ENCODE measurements around the gene COX20.
"Not testable (repeated sequence)": the region's sequence is repeated elsewhere in the genome, so short reads cannot be mapped to it uniquely, and the experiment has no call there.

COX20 gene

GRCh38 chr1:244835276-244836134, at the start of gene COX20:
COX20 (plus strand) TSS chr1:244835658; CDS start chr1:244835715, 57 bp downstream.
- peak; percentile 84 for DNase-seq (ENCODE audit: low read depth in 2 of 2)

- no peak for DNase-seq (ENCODE audit: low read depth in 2 of 2)
Measured at GRCh38 chr1:244788493-244789275, 46.8 kb upstream of the COX20 start.

- no peak for DNase-seq (ENCODE audit: low read depth in 2 of 2)
Measured at GRCh38 chr1:244789276-244789580, 46.2 kb upstream of the COX20 start.

- DNase-seq (ENCODE audit: low read depth in 2 of 2), result no peak
Measured at GRCh38 chr1:244789731-244790130, 45.7 kb upstream of the COX20 start.

GRCh38 chr1:244791061-244791460, 44.4 kb upstream of the COX20 start:
- no peak for DNase-seq (ENCODE audit: low read depth in 2 of 2)

- DNase-seq (ENCODE audit: low read depth in 2 of 2), result no peak
Measured at GRCh38 chr1:244792188-244792850, 43.1 kb upstream of the COX20 start.

GRCh38 chr1:244794071-244794470, 41.4 kb upstream of the COX20 start:
- DNase-seq (ENCODE audit: low read depth in 2 of 2), result no peak

- DNase-seq (ENCODE audit: low read depth in 2 of 2), result not testable (repeated sequence)
Measured at GRCh38 chr1:244794516-244794915, 40.9 kb upstream of the COX20 start.

- peak; percentile 25 to 28 for DNase-seq (ENCODE audit: low read depth in 2 of 2)
Measured at GRCh38 chr1:244796719-244797406, 38.6 kb upstream of the COX20 start.

- DNase-seq (ENCODE audit: low read depth in 2 of 2), result no peak
Measured at GRCh38 chr1:244800821-244801220, 34.6 kb upstream of the COX20 start.

- no peak for DNase-seq (ENCODE audit: low read depth in 2 of 2)
Measured at GRCh38 chr1:244801246-244801645, 34.2 kb upstream of the COX20 start.

GRCh38 chr1:244802041-244802440, 33.4 kb upstream of the COX20 start:
- no peak for DNase-seq (ENCODE audit: low read depth in 2 of 2)

GRCh38 chr1:244802556-244803239, 32.8 kb upstream of the COX20 start:
- no peak for DNase-seq (ENCODE audit: low read depth in 2 of 2)

- no peak for DNase-seq (ENCODE audit: low read depth in 2 of 2)
Measured at GRCh38 chr1:244804841-244805240, 30.6 kb upstream of the COX20 start.

- DNase-seq (ENCODE audit: low read depth in 2 of 2), result no peak
Measured at GRCh38 chr1:244807138-244807537, 28.3 kb upstream of the COX20 start.

GRCh38 chr1:244810221-244810620, 25.2 kb upstream of the COX20 start:
- DNase-seq (ENCODE audit: low read depth in 2 of 2), result no peak

- no peak for DNase-seq (ENCODE audit: low read depth in 2 of 2)
Measured at GRCh38 chr1:244813327-244813726, 22.1 kb upstream of the COX20 start.

GRCh38 chr1:244815600-244816099, 19.8 kb upstream of the COX20 start:
- DNase-seq (ENCODE audit: low read depth in 2 of 2), result no peak

GRCh38 chr1:244817415-244817894, 18.0 kb upstream of the COX20 start:
- no peak for DNase-seq (ENCODE audit: low read depth in 2 of 2)

GRCh38 chr1:244820131-244820530, 15.3 kb upstream of the COX20 start:
- no peak for DNase-seq (ENCODE audit: low read depth in 2 of 2)

- no peak for DNase-seq (ENCODE audit: low read depth in 2 of 2)
Measured at GRCh38 chr1:244821134-244821533, 14.3 kb upstream of the COX20 start.
